ENCODE results near the gene NELFCD.

DNA sequence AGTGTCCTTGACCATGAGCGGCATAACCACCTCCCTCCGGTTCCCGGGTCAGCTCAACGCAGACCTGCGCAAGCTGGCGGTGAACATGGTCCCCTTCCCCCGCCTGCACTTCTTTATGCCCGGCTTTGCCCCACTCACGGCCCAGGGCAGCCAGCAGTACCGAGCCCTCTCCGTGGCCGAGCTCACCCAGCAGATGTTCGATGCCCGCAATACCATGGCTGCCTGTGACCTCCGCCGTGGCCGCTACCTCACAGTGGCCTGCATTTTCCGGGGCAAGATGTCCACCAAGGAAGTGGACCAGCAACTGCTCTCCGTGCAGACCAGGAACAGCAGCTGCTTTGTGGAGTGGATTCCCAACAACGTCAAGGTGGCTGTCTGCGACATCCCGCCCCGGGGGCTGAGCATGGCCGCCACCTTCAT is 43.1 kb downstream of the NELFCD start:
- TF ChIP-seq POLR2A (IDR thresholded peaks at IDR 0.05) (no peak), POLR2AphosphoS5 (IDR thresholded peaks at IDR 0.05; ENCODE audit: insufficient read depth in 1 of 2, low read depth in 1 of 2) (no peak)
